ENCODE results near the gene PHEX. TPM values are rescaled to one million over a fixed set of nuclear protein-coding genes. Genes with fewer than 3 reads are reported as not detected.

The PHEX gene
- total RNA-seq, 1 donor from 2014 or later, result 0.24 TPM

GRCh38 chrX:22105231-22105630 is 73.1 kb downstream of the PHEX start:
- DNase-seq (ENCODE audit: low spot score), result peak; percentile 69

GRCh38 chrX:22105971-22106370 is 73.8 kb downstream of the PHEX start:
- no peak for DNase-seq (ENCODE audit: low spot score)

GRCh38 chrX:22109442-22109841 is 77.3 kb downstream of the PHEX start:
- DNase-seq (ENCODE audit: low spot score), result no peak

- no peak for DNase-seq (ENCODE audit: low spot score)
Observed at GRCh38 chrX:22110729-22111494, 78.8 kb downstream of the PHEX start.

GRCh38 chrX:22116605-22117546 is 84.8 kb downstream of the PHEX start:
- no peak for DNase-seq (ENCODE audit: low spot score)

- DNase-seq (ENCODE audit: low spot score), result no peak
Observed at GRCh38 chrX:22117633-22118032, 85.5 kb downstream of the PHEX start.

- DNase-seq (ENCODE audit: low spot score), result no peak
Observed at GRCh38 chrX:22118161-22118830, 86.2 kb downstream of the PHEX start.

GRCh38 chrX:22121161-22121560 is 89.0 kb downstream of the PHEX start:
- peak; percentile 29 for DNase-seq (ENCODE audit: low spot score)

- no peak for DNase-seq (ENCODE audit: low spot score)
Observed at GRCh38 chrX:22122510-22122909, 90.4 kb downstream of the PHEX start.

GRCh38 chrX:22124098-22124497 is 92.0 kb downstream of the PHEX start:
- DNase-seq (ENCODE audit: low spot score), result no peak

GRCh38 chrX:22125481-22125880 is 93.4 kb downstream of the PHEX start:
- DNase-seq (ENCODE audit: low spot score), result no peak

GRCh38 chrX:22126327-22126726 is 94.2 kb downstream of the PHEX start:
- DNase-seq (ENCODE audit: low spot score), result peak; percentile 16

GRCh38 chrX:22128961-22129360 is 96.8 kb downstream of the PHEX start:
- no peak for DNase-seq (ENCODE audit: low spot score)

GRCh38 chrX:22134681-22135080 is 102.6 kb downstream of the PHEX start:
- peak; percentile 40 for DNase-seq (ENCODE audit: low spot score)

GRCh38 chrX:22135171-22135711 is 103.1 kb downstream of the PHEX start:
- peak; percentile 25 for DNase-seq (ENCODE audit: low spot score)

- DNase-seq (ENCODE audit: low spot score), result peak; percentile 44
Observed at GRCh38 chrX:22135994-22136684, 104.0 kb downstream of the PHEX start.

- no peak for DNase-seq (ENCODE audit: low spot score)
Observed at GRCh38 chrX:22136711-22137110, 104.6 kb downstream of the PHEX start.

- DNase-seq (ENCODE audit: low spot score), result no peak
Observed at GRCh38 chrX:22139822-22140221, 107.7 kb downstream of the PHEX start.

GRCh38 chrX:22141047-22141730 is 109.1 kb downstream of the PHEX start:
- DNase-seq (ENCODE audit: low spot score), result no peak

GRCh38 chrX:22147214-22147613 is 115.1 kb downstream of the PHEX start:
- no peak for DNase-seq (ENCODE audit: low spot score)

GRCh38 chrX:22147942-22148341 is 115.8 kb downstream of the PHEX start:
- DNase-seq (ENCODE audit: low spot score), result no peak
